SK-N-SH treated with all-trans-retinoic acid at 6 μM for 48 hours (cell line): ENCODE results near the gene SLC39A5.

Source experiments
- ATAC-seq: fragments of 200-7000 bp; cut with Tn5 transposase; 3 replicates; pipeline ENCODE4 v1.9.1; 2020; ENCODE audit warnings: mild to moderate bottlenecking, moderate library complexity
- ARNTL ChIP-seq: fragments of 450-650 bp; formaldehyde crosslinking; IDR thresholded peaks from 2 replicates; pipeline ENCODE4 v1.5.0; 2020; ENCODE audit warnings: low read depth, mild to moderate bottlenecking, moderate library complexity, borderline replicate concordance
- BACH2 ChIP-seq: fragments of 250-450 bp; sonication (Bioruptor Pico); IDR thresholded peaks from 2 replicates; pipeline ENCODE4 v1.9.0; 2021; ENCODE audit warnings: mild to moderate bottlenecking, borderline replicate concordance
- CREB5 ChIP-seq: fragments of 250-450 bp; sonication (Bioruptor Pico); IDR thresholded peaks from 2 replicates; pipeline ENCODE4 v1.5.1; 2020; ENCODE audit warnings: low read depth, mild to moderate bottlenecking, moderate library complexity
- CSDC2 ChIP-seq: fragments of 250-450 bp; sonication (Bioruptor Pico); IDR thresholded peaks from 2 replicates; pipeline ENCODE4 v1.5.0; 2020; ENCODE audit warnings: mild to moderate bottlenecking, moderate library complexity
- ESRRG ChIP-seq: fragments of 250-450 bp; sonication (Bioruptor Pico); IDR thresholded peaks from 2 replicates; pipeline ENCODE4 v1.6.1; 2021; ENCODE audit warnings: mild to moderate bottlenecking
- GLIS3 ChIP-seq: fragments of 250-450 bp; sonication (Bioruptor Pico); IDR thresholded peaks from 2 replicates; pipeline ENCODE4 v1.5.0; 2020; ENCODE audit warnings: mild to moderate bottlenecking, moderate library complexity
- ISL1 ChIP-seq: fragments of 250-450 bp; sonication (Bioruptor Pico); IDR thresholded peaks from 2 replicates; pipeline ENCODE4 v2.1.2; 2022; ENCODE audit warnings: mild to moderate bottlenecking, moderate library complexity
- OSR1 ChIP-seq: fragments of 250-450 bp; sonication (Bioruptor Pico); IDR thresholded peaks from 2 replicates; pipeline ENCODE4 v1.8.0; 2022; ENCODE audit warnings: moderate library complexity, mild to moderate bottlenecking, inconsistent platforms
- PPARA ChIP-seq: fragments of 250-450 bp; sonication (Bioruptor Pico); IDR thresholded peaks from 2 replicates; pipeline ENCODE4 v1.5.0; 2020; ENCODE audit warnings: mild to moderate bottlenecking, borderline replicate concordance
- RARB ChIP-seq: fragments of 250-450 bp; sonication (Bioruptor Pico); IDR thresholded peaks from 2 replicates; pipeline ENCODE4 v1.8.0; 2021; ENCODE audit warnings: mild to moderate bottlenecking, moderate library complexity
- SNAI2 ChIP-seq: fragments of 250-450 bp; sonication (Bioruptor Pico); IDR thresholded peaks from 2 replicates; pipeline ENCODE4 v1.5.0; 2020; ENCODE audit warnings: mild to moderate bottlenecking, moderate library complexity
- TCF4 ChIP-seq: fragments of 250-450 bp; sonication (Bioruptor Pico); IDR thresholded peaks from 2 replicates; pipeline ENCODE4 v1.8.0; 2021; ENCODE audit warnings: mild to moderate bottlenecking, moderate library complexity, borderline replicate concordance
- TOX ChIP-seq: fragments of 250-450 bp; sonication (Bioruptor Pico); IDR thresholded peaks from 2 replicates; pipeline ENCODE4 v1.8.0; 2021; ENCODE audit warnings: mild to moderate bottlenecking, moderate library complexity, borderline replicate concordance
- TSHZ2 ChIP-seq: fragments of 250-450 bp; sonication (Bioruptor Pico); IDR thresholded peaks from 2 replicates; pipeline ENCODE4 v1.5.0; 2020; ENCODE audit warnings: mild to moderate bottlenecking, moderate library complexity
- ZC3H10 ChIP-seq: fragments of 250-450 bp; sonication (Bioruptor Pico); IDR thresholded peaks from 2 replicates; pipeline ENCODE4 v1.5.1; 2021; ENCODE audit warnings: mild to moderate bottlenecking, moderate library complexity
- ZFP3 ChIP-seq: fragments of 250-450 bp; sonication (Bioruptor Pico); IDR thresholded peaks from 2 replicates; pipeline ENCODE4 v1.5.0; 2020; ENCODE audit warnings: mild to moderate bottlenecking, moderate library complexity
- ZFP30 ChIP-seq: fragments of 450-650 bp; formaldehyde crosslinking; IDR thresholded peaks from 2 replicates; pipeline ENCODE4 v1.5.0; 2022; ENCODE audit warnings: mild to moderate bottlenecking, moderate library complexity
- ZNF565 ChIP-seq: fragments of 450-650 bp; formaldehyde crosslinking; conservative IDR thresholded peaks from 2 replicates; pipeline ENCODE4 v1.5.0; 2020; ENCODE audit warnings: low read depth, mild to moderate bottlenecking, moderate library complexity
- ZNF70 ChIP-seq: fragments of 450-650 bp; formaldehyde crosslinking; IDR thresholded peaks from 2 replicates; pipeline ENCODE4 v1.5.0; 2020; ENCODE audit warnings: mild to moderate bottlenecking, moderate library complexity
- ZNF8 ChIP-seq: fragments of 450-650 bp; formaldehyde crosslinking; IDR thresholded peaks from 2 replicates; pipeline ENCODE4 v1.5.0; 2020; ENCODE audit warnings: mild to moderate bottlenecking, moderate library complexity
- TF ChIP-seq, protein P1 (sequence below): fragments of 250-450 bp; sonication (Bioruptor Pico); IDR thresholded peaks from 2 replicates; pipeline ENCODE4 v1.8.0; 2021; ENCODE audit warnings: low read depth, mild to moderate bottlenecking, moderate library complexity, borderline replicate concordance
- TF ChIP-seq, protein P2 (sequence below): fragments of 250-450 bp; sonication (Bioruptor Pico); IDR thresholded peaks from 2 replicates; pipeline ENCODE4 v1.8.0; 2020; ENCODE audit warnings: mild to moderate bottlenecking, moderate library complexity, borderline replicate concordance

The SLC39A5 gene

GRCh38 chr12:56278905-56279304 lies 49.1 kb downstream of the SLC39A5 start:
- ATAC-seq = no peak
- no peak for TF ChIP-seq GLIS3 (CRISPR knock-in tag)
- no peak for TF ChIP-seq BACH2
- no peak for TF ChIP-seq TOX (CRISPR knock-in tag)
- TF ChIP-seq ISL1 (CRISPR knock-in tag) = no peak
- no peak for TF ChIP-seq ZFP30 (CRISPR knock-in tag)

GRCh38 chr12:56280849-56281248 lies 51.0 kb downstream of the SLC39A5 start:
- no peak for ATAC-seq
- no peak for TF ChIP-seq BACH2
- no peak for TF ChIP-seq ESRRG
- TF ChIP-seq ZNF8 (CRISPR knock-in tag) = no peak
- TF ChIP-seq OSR1 = no peak
- no peak for TF ChIP-seq ISL1 (CRISPR knock-in tag)
- TF ChIP-seq SNAI2 (CRISPR knock-in tag) = no peak
- TF ChIP-seq ZNF70 (CRISPR knock-in tag) = no peak
- TF ChIP-seq ZFP3 (CRISPR knock-in tag) = no peak
- TF ChIP-seq, protein P1, sequence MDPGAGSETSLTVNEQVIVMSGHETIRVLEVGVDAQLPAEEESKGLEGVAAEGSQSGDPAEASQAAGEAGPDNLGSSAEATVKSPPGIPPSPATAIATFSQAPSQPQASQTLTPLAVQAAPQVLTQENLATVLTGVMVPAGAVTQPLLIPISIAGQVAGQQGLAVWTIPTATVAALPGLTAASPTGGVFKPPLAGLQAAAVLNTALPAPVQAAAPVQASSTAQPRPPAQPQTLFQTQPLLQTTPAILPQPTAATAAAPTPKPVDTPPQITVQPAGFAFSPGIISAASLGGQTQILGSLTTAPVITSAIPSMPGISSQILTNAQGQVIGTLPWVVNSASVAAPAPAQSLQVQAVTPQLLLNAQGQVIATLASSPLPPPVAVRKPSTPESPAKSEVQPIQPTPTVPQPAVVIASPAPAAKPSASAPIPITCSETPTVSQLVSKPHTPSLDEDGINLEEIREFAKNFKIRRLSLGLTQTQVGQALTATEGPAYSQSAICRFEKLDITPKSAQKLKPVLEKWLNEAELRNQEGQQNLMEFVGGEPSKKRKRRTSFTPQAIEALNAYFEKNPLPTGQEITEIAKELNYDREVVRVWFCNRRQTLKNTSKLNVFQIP (CRISPR knock-in tag) = no peak
- TF ChIP-seq ZNF565 (CRISPR knock-in tag) = no peak

DNA sequence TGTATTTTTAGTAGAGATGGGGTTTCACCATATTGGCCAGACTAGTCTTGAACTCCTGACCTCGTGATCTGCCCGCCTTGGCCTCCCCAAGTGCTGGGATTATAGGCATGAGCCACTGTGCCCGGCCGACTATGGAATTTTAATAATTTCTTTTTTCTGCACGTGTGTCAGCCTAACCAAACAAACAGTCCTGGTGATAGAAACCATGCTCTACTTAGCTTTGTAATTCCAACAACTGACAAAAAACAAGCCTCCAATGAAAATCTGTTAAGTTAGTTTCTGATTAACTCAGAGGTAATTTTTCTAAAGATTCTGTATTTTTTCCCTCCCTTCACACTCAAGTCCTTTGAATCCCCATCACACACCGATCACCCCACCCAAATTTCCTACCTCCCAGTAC lies 52.2 kb downstream of the SLC39A5 start:
- ATAC-seq = no peak
- TF ChIP-seq ZC3H10 (CRISPR knock-in tag) (no peak), OSR1 (no peak), TSHZ2 (no peak), CREB5 (CRISPR knock-in tag) (no peak), ZNF565 (CRISPR knock-in tag) (no peak), TOX (CRISPR knock-in tag) (no peak), PPARA (CRISPR knock-in tag) (no peak), RARB (no peak), ZNF70 (CRISPR knock-in tag) (no peak), ZNF8 (CRISPR knock-in tag) (no peak), ISL1 (CRISPR knock-in tag) (no peak), TCF4 (no peak), GLIS3 (CRISPR knock-in tag) (no peak), BACH2 (no peak), ARNTL (CRISPR knock-in tag) (no peak), CSDC2 (CRISPR knock-in tag) (no peak), SNAI2 (CRISPR knock-in tag) (no peak), ZFP30 (CRISPR knock-in tag) (no peak)
- TF ChIP-seq, protein P1 (CRISPR knock-in tag) = no peak
- TF ChIP-seq, protein P2, sequence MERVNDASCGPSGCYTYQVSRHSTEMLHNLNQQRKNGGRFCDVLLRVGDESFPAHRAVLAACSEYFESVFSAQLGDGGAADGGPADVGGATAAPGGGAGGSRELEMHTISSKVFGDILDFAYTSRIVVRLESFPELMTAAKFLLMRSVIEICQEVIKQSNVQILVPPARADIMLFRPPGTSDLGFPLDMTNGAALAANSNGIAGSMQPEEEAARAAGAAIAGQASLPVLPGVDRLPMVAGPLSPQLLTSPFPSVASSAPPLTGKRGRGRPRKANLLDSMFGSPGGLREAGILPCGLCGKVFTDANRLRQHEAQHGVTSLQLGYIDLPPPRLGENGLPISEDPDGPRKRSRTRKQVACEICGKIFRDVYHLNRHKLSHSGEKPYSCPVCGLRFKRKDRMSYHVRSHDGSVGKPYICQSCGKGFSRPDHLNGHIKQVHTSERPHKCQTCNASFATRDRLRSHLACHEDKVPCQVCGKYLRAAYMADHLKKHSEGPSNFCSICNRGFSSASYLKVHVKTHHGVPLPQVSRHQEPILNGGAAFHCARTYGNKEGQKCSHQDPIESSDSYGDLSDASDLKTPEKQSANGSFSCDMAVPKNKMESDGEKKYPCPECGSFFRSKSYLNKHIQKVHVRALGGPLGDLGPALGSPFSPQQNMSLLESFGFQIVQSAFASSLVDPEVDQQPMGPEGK (CRISPR knock-in tag) = no peak
